ENCODE measurements around the gene PFKL.

Gene PFKL

GRCh38 chr21:44299458-44300261, at the start of gene PFKL:
PFKL (plus strand) TSS chr21:44300053; CDS start chr21:44300106, 53 bp downstream.
- DNase-seq (ENCODE audit: low spot score) = peak; percentile 57

- no peak for DNase-seq (ENCODE audit: low spot score)
These were observed 45.8 kb upstream of the PFKL start for GRCh38 chr21:44253832-44254710.

- DNase-seq (ENCODE audit: low spot score) = no peak
These were observed 44.3 kb upstream of the PFKL start for GRCh38 chr21:44255511-44255981.

GRCh38 chr21:44258056-44258725, 41.7 kb upstream of the PFKL start:
- no peak for DNase-seq (ENCODE audit: low spot score)

- no peak for DNase-seq (ENCODE audit: low spot score)
These were observed 40.7 kb upstream of the PFKL start for GRCh38 chr21:44259082-44259705.

GRCh38 chr21:44260066-44260465, 39.8 kb upstream of the PFKL start:
- DNase-seq (ENCODE audit: low spot score) = no peak

- no peak for DNase-seq (ENCODE audit: low spot score)
These were observed 38.8 kb upstream of the PFKL start for GRCh38 chr21:44260791-44261631.

GRCh38 chr21:44261675-44262295, 38.1 kb upstream of the PFKL start, which contains the start of gene DNMT3L:
DNMT3L (minus strand) TSS chr21:44261897; CDS start chr21:44261259, 638 bp downstream.
- DNase-seq (ENCODE audit: low spot score) = no peak

- no peak for DNase-seq (ENCODE audit: low spot score)
These were observed 37.4 kb upstream of the PFKL start for GRCh38 chr21:44262338-44263056.

- no peak for DNase-seq (ENCODE audit: low spot score)
These were observed 36.6 kb upstream of the PFKL start for GRCh38 chr21:44263221-44263760.

- no peak for DNase-seq (ENCODE audit: low spot score)
These were observed 36.1 kb upstream of the PFKL start for GRCh38 chr21:44263768-44264167.

- DNase-seq (ENCODE audit: low spot score) = no peak
These were observed 34.1 kb upstream of the PFKL start for GRCh38 chr21:44265734-44266270.

- DNase-seq (ENCODE audit: low spot score) = peak; percentile 15
These were observed 32.2 kb upstream of the PFKL start for GRCh38 chr21:44267655-44268142.

- no peak for DNase-seq (ENCODE audit: low spot score)
These were observed 30.8 kb upstream of the PFKL start for GRCh38 chr21:44269090-44269489.

GRCh38 chr21:44271558-44272283, 28.1 kb upstream of the PFKL start:
- no peak for DNase-seq (ENCODE audit: low spot score)

- no peak for DNase-seq (ENCODE audit: low spot score)
These were observed 27.5 kb upstream of the PFKL start for GRCh38 chr21:44272284-44272858.

GRCh38 chr21:44273046-44273445, 26.8 kb upstream of the PFKL start:
- DNase-seq (ENCODE audit: low spot score) = no peak

GRCh38 chr21:44275041-44275440, 24.8 kb upstream of the PFKL start:
- no peak for DNase-seq (ENCODE audit: low spot score)
